Right atrium auricular region (tissue), 2 donors: Measurements from ENCODE around the gene KPNA4. TPM values are rescaled to one million over a fixed set of nuclear protein-coding genes. Genes with fewer than 3 reads are reported as not detected.

Source experiments
- DNase-seq: peaks from one replicate; pipeline ENCODE4 v3.0.0-alpha.2; 2019; ENCODE audit warnings: low spot score
- H3K27ac ChIP-seq, 2 donors: fragments of 200-600 bp; sonication (generic); 1 replicate in 1 of 2; 2 replicates in 1 of 2; pipeline ENCODE4 v1.5.1; 2016 to 2019
- H3K27me3 ChIP-seq, 2 donors: fragments of 200-600 bp; sonication (generic); one replicate each; pipeline versions ENCODE4 v1.5.1 to v1.6.0; 2017 to 2019
- H3K36me3 ChIP-seq: fragments of 200-600 bp; sonication (generic); one replicate; pipeline ENCODE4 v1.5.1; 2016
- H3K4me1 ChIP-seq, 2 donors: fragments of 200-600 bp; sonication (generic); one replicate each; pipeline versions ENCODE4 v1.5.1 to v1.6.0; 2017 to 2019
- H3K4me3 ChIP-seq, 2 donors: fragments of 200-600 bp; sonication (generic); 1 replicate in 1 of 2; 2 replicates in 1 of 2; pipeline ENCODE4 v1.5.1; 2017 to 2019; ENCODE audit warnings: mild to moderate bottlenecking in 1 of 2, moderate library complexity in 1 of 2
- H3K9me3 ChIP-seq, 2 donors: fragments of 200-600 bp; sonication (generic); one replicate each; pipeline ENCODE4 v1.5.1; 2019
- CTCF ChIP-seq, 2 donors: fragments of 200-600 bp; sonication (generic); IDR thresholded peaks; one replicate each; pipeline ENCODE4 v1.5.1; 2019; ENCODE audit warnings: antibody characterized with exemption in 2 of 2
- total RNA-seq, 2 donors: library from RNA; depleted of rRNA; stranded (reverse); fragments of >200 nt; gene quantifications; one replicate each; pipeline ENCODE4 v1.1.0, GENCODE V29; 2016

The KPNA4 gene
- total RNA-seq, 2 donors from 2014 or later = 36.1 to 44.4 TPM

- H3K27me3 ChIP-seq = no peaks in the 10 kb centered on the region
- no peaks in the 10 kb centered on the region for H3K9me3 ChIP-seq
- H3K36me3 ChIP-seq = no peaks in the 10 kb centered on the region
- H3K4me3 ChIP-seq = no peak overlapping the region
- peaks cover 0 to 59% of the 10 kb centered on the region in 2 donors for H3K4me1 ChIP-seq
- no peak for TF ChIP-seq CTCF (IDR thresholded peaks at IDR 0.05)
- H3K27ac ChIP-seq = no peak overlapping the region
- DNase-seq = no peak
These were observed 7.8 kb downstream of the KPNA4 start for GRCh38 chr3:160557571-160557970.

GRCh38 chr3:160556141-160556540 is 9.2 kb downstream of the KPNA4 start:
- no peaks in the 10 kb centered on the region for H3K27me3 ChIP-seq
- no peaks in the 10 kb centered on the region for H3K36me3 ChIP-seq
- TF ChIP-seq CTCF (IDR thresholded peaks at IDR 0.05) = no peak
- H3K4me1 ChIP-seq = peaks cover 0 to 45% of the 10 kb centered on the region in 2 donors
- no peaks in the 10 kb centered on the region for H3K9me3 ChIP-seq
- H3K27ac ChIP-seq = no peak overlapping the region
- H3K4me3 ChIP-seq = no peak overlapping the region
- no peak for DNase-seq

- no peaks in the 10 kb centered on the region for H3K36me3 ChIP-seq
- H3K4me1 ChIP-seq = peaks cover 0 to 33% of the 10 kb centered on the region in 2 donors
- no peaks in the 10 kb centered on the region for H3K27me3 ChIP-seq
- no peak for DNase-seq
- no peaks in the 10 kb centered on the region for H3K9me3 ChIP-seq
- TF ChIP-seq CTCF (IDR thresholded peaks at IDR 0.05) = no peak
- no peak overlapping the region for H3K27ac ChIP-seq
- H3K4me3 ChIP-seq = no peak overlapping the region
These were observed 10.4 kb downstream of the KPNA4 start for GRCh38 chr3:160554980-160555379.

- Histone ChIP-seq H3K4me3 (no peak overlapping the region), H3K9me3 (no peaks in the 10 kb centered on the region), H3K4me1 (peaks cover 0 to 27% of the 10 kb centered on the region in 2 donors), H3K36me3 (no peaks in the 10 kb centered on the region), H3K27ac (no peak overlapping the region), H3K27me3 (no peaks in the 10 kb centered on the region)
- no peak for DNase-seq
- no peak for TF ChIP-seq CTCF (IDR thresholded peaks at IDR 0.05)
These were observed 11.5 kb downstream of the KPNA4 start for GRCh38 chr3:160553827-160554226.

- no peak for TF ChIP-seq CTCF (IDR thresholded peaks at IDR 0.05)
- H3K36me3 ChIP-seq = no peaks in the 10 kb centered on the region
- H3K27me3 ChIP-seq = no peaks in the 10 kb centered on the region
- H3K4me3 ChIP-seq = no peak overlapping the region
- no peak for DNase-seq
- H3K4me1 ChIP-seq = peaks cover 0 to 28% of the 10 kb centered on the region in 2 donors
- no peaks in the 10 kb centered on the region for H3K9me3 ChIP-seq
- no peak overlapping the region for H3K27ac ChIP-seq
These were observed 18.6 kb downstream of the KPNA4 start for GRCh38 chr3:160546727-160547126.

- Histone ChIP-seq H3K36me3 (no peaks in the 10 kb centered on the region), H3K4me3 (no peak overlapping the region), H3K4me1 (peaks cover 0 to 30% of the 10 kb centered on the region in 2 donors), H3K9me3 (no peaks in the 10 kb centered on the region), H3K27ac (no peak overlapping the region), H3K27me3 (no peaks in the 10 kb centered on the region)
- TF ChIP-seq CTCF (IDR thresholded peaks at IDR 0.05) = no peak
- DNase-seq = no peak
These were observed 19.9 kb downstream of the KPNA4 start for GRCh38 chr3:160545504-160545871.
